A549 (cell line): ENCODE results near the gene ARHGEF4. TPM values are rescaled to one million over a fixed set of nuclear protein-coding genes. Genes with fewer than 3 reads are reported as not detected.
A peak's percentile ranks its signal among the peaks of the same experiment; 100 is the strongest.

Source experiments
- ATAC-seq, 2 experiments: fragments of 200-7000 bp in 1 of 2; fragments of >200 bp in 1 of 2; cut with Nextera tagmentation in 1 of 2; cut with Tn5 transposase in 1 of 2; 3 replicates each; pipeline versions ENCODE4 v1.8.0 to v1.9.1; 2018 to 2020; ENCODE audit warnings: mild to moderate bottlenecking in 1 of 2, moderate library complexity in 1 of 2
- CTCF ChIA-PET: fragments of 300-600 bp; sonication (Branson Sonifier 250); formaldehyde crosslinking; extraction: SDS; loops from one replicate; lab custom pipeline; 2021; ENCODE audit warnings: antibody characterized with exemption, inconsistent platforms; lab: Yijun Ruan, JAX
- POLR2A ChIA-PET: fragments of 350-600 bp; formaldehyde crosslinking; extraction: SDS; loops from one replicate; lab custom pipeline; 2021; ENCODE audit warnings: antibody characterized with exemption, inconsistent platforms; lab: Yijun Ruan, JAX
- DNase-seq, 2 experiments: peaks; one replicate each; pipeline versions ENCODE4 v3.0.0 to v3.0.0-alpha.2; 2011 to 2016; ENCODE audit warnings: low read depth in 1 of 2, low spot score in 1 of 2
- FAIRE-seq: peaks from 2 replicates; lab custom pipeline; 2011; peaks lifted over from hg19 to GRCh38; lab: Jason Lieb, UNC
- H3K27ac ChIP-seq, 2 experiments: fragments of >200 bp; sonication (Bioruptor Twin); formaldehyde crosslinking; 3 replicates each; pipeline ENCODE4 v1.5.1; 2016 to 2017
- H3K4me1 ChIP-seq: fragments of >200 bp; sonication (Bioruptor Twin); formaldehyde crosslinking; 3 replicates; pipeline ENCODE4 v1.6.1; 2016
- H3K4me2 ChIP-seq: fragments of >200 bp; sonication (Bioruptor Twin); formaldehyde crosslinking; 3 replicates; pipeline ENCODE4 v1.6.1; 2016
- H3K4me3 ChIP-seq: fragments of >200 bp; sonication (Bioruptor Twin); formaldehyde crosslinking; 3 replicates; pipeline ENCODE4 v1.5.1; 2016
- H3K9me3 ChIP-seq: fragments of >200 bp; sonication (Bioruptor Twin); formaldehyde crosslinking; 3 replicates; pipeline ENCODE4 v1.6.1; 2016
- BHLHE40 ChIP-seq: IDR thresholded peaks from 2 replicates; pipeline ENCODE4 v1.6.1; 2012; ENCODE audit warnings: low read depth, low read length, inconsistent platforms
- CBX8 ChIP-seq: fragments of 200-600 bp; sonication (generic); IDR thresholded peaks from 2 replicates; pipeline ENCODE4 v1.6.1; 2016
- CHD4 ChIP-seq: fragments of 200-600 bp; sonication (generic); IDR thresholded peaks from 2 replicates; pipeline ENCODE4 v1.6.1; 2016; ENCODE audit warnings: antibody characterized with exemption, mild to moderate bottlenecking, borderline replicate concordance
- E2F6 ChIP-seq: IDR thresholded peaks from 2 replicates; pipeline ENCODE4 v1.6.1; 2012; ENCODE audit warnings: low read depth, borderline replicate concordance
- EHMT2 ChIP-seq: fragments of 200-600 bp; sonication (generic); IDR thresholded peaks from 2 replicates; pipeline ENCODE4 v1.6.1; 2016; ENCODE audit warnings: antibody characterized with exemption, low read depth, mild to moderate bottlenecking, moderate library complexity
- ESRRA ChIP-seq: fragments of 150-350 bp; IDR thresholded peaks from 2 replicates; pipeline ENCODE4 v1.6.1; 2014; ENCODE audit warnings: mild to moderate bottlenecking, low read length, borderline replicate concordance
- FOSB ChIP-seq: fragments of 250-450 bp; sonication (Bioruptor Pico); IDR thresholded peaks from 2 replicates; pipeline ENCODE4 v1.5.0; 2020; ENCODE audit warnings: mild to moderate bottlenecking, moderate library complexity
- HDAC2 ChIP-seq: fragments of 200-600 bp; sonication (generic); IDR thresholded peaks from 2 replicates; pipeline ENCODE4 v1.6.1; 2016
- KDM5A ChIP-seq: fragments of 200-600 bp; sonication (generic); IDR thresholded peaks from 2 replicates; pipeline ENCODE4 v1.6.1; 2016; ENCODE audit warnings: antibody characterized with exemption, mild to moderate bottlenecking
- MAFK ChIP-seq: fragments of 450-650 bp; IDR thresholded peaks from 2 replicates; pipeline ENCODE4 v1.6.1; 2014; ENCODE audit not compliant: partially characterized antibody
- NFE2L2 ChIP-seq: fragments of 150-350 bp; conservative IDR thresholded peaks from 2 replicates; pipeline ENCODE4 v1.6.1; 2014; ENCODE audit warnings: low read length
- PHF8 ChIP-seq: fragments of 200-600 bp; sonication (generic); IDR thresholded peaks from 2 replicates; pipeline ENCODE4 v1.6.1; 2016; ENCODE audit warnings: low read depth, mild to moderate bottlenecking, antibody characterized with exemption, moderate library complexity, borderline replicate concordance
- RARB ChIP-seq: fragments of 250-450 bp; sonication (Bioruptor Pico); IDR thresholded peaks from 2 replicates; pipeline ENCODE4 v1.8.0; 2021; ENCODE audit warnings: mild to moderate bottlenecking, moderate library complexity
- RNF2 ChIP-seq: fragments of 200-600 bp; sonication (generic); IDR thresholded peaks from 2 replicates; pipeline ENCODE4 v1.6.1; 2016; ENCODE audit warnings: low read depth, mild to moderate bottlenecking, antibody characterized with exemption, moderate library complexity, borderline replicate concordance
- SREBF2 ChIP-seq: fragments of 450-650 bp; IDR thresholded peaks from 2 replicates; pipeline ENCODE4 v1.6.1; 2014; ENCODE audit warnings: mild to moderate bottlenecking, moderate library complexity
- USF2 ChIP-seq: fragments of 450-650 bp; IDR thresholded peaks from 2 replicates; pipeline ENCODE4 v1.6.1; 2014; ENCODE audit warnings: antibody characterized with exemption
- WGBS: methylation state at CpG from one replicate; pipeline ENCODE4 v1.1.6; 2017; ENCODE audit errors: missing lambda C conversion rate; 5-methylcytosine and 5-hydroxymethylcytosine counted together
- polyA plus RNA-seq, 4 experiments: library from polyadenylated mRNA; depleted of rRNA in 3 of 4; stranded (reverse); fragments of >200 nt; fragmentation: RNase III in 1 of 4; extraction: RNeasy Plus Mini Kit Qiagen cat#74134 plus additional on column Dnase treatment in 1 of 4; gene quantifications; 2 replicates in 3 of 4; 3 replicates in 1 of 4; pipeline ENCODE4 v1.2.3, GENCODE V29; 2011 to 2017
- TF ChIP-seq, protein P1 (sequence below): IDR thresholded peaks from 2 replicates; pipeline ENCODE4 v1.6.1; 2012
- TF ChIP-seq, protein P2 (sequence below): fragments of 150-350 bp; IDR thresholded peaks from 2 replicates; pipeline ENCODE4 v1.6.1; 2014; ENCODE audit warnings: low read depth, mild to moderate bottlenecking, low read length

Gene ARHGEF4
- polyA plus RNA-seq, 2 of the 4 experiments (the other 2 are of a cell fraction), result 1.00 to 2.1 TPM

- H3K4me3 ChIP-seq, result no peak overlapping the region
- H3K4me2 ChIP-seq, result no peak overlapping the region
- TF ChIP-seq RARB (CRISPR knock-in tag) (no peak), ESRRA (no peak), E2F6 (no peak), KDM5A (no peak), HDAC2 (no peak), BHLHE40 (no peak), NFE2L2 (no peak), EHMT2 (no peak), RNF2 (no peak)
- TF ChIP-seq, protein P1, sequence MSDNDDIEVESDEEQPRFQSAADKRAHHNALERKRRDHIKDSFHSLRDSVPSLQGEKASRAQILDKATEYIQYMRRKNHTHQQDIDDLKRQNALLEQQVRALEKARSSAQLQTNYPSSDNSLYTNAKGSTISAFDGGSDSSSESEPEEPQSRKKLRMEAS, result no peak
- no peak for FAIRE-seq
- no peak overlapping the region; a peak in 1 of 6 replicates for H3K27ac ChIP-seq
- H3K9me3 ChIP-seq, result no peaks in the 10 kb centered on the region
- peaks cover 44% of the 10 kb centered on the region for H3K4me1 ChIP-seq
- CTCF ChIA-PET, result interaction anchor here (1.1 to 3.8 kb wide), 2 partner anchors 11 to 28 kb away, joined by 3 to 21 read pairs; no protein-coding TSS in a partner anchor
- ATAC-seq, result no peak
- 93% methylated on average over 11 of the region's 12 CpGs for WGBS
- POLR2A ChIA-PET, result no interaction called here
- DNase-seq, result no peak
These were observed 10.3 kb upstream of the ARHGEF4 start for GRCh38 chr2:130826419-130826818.

- WGBS, result 70% methylated on average over 7 of the region's 7 CpGs
- CTCF ChIA-PET, result interaction anchor here (1.1 to 3.8 kb wide), 3 partner anchors 11 to 47 kb away, joined by 3 to 21 read pairs (median 14); no protein-coding TSS in a partner anchor
- ATAC-seq, result no peak
- peaks cover 44% of the 10 kb centered on the region for H3K4me1 ChIP-seq
- no peak for TF ChIP-seq HDAC2
- no peak for TF ChIP-seq RNF2
- no peak for TF ChIP-seq SREBF2
- TF ChIP-seq USF2, result no peak
- TF ChIP-seq PHF8, result no peak
- TF ChIP-seq, protein P2, sequence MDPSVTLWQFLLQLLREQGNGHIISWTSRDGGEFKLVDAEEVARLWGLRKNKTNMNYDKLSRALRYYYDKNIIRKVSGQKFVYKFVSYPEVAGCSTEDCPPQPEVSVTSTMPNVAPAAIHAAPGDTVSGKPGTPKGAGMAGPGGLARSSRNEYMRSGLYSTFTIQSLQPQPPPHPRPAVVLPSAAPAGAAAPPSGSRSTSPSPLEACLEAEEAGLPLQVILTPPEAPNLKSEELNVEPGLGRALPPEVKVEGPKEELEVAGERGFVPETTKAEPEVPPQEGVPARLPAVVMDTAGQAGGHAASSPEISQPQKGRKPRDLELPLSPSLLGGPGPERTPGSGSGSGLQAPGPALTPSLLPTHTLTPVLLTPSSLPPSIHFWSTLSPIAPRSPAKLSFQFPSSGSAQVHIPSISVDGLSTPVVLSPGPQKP, result no peak
- no peak for TF ChIP-seq RARB (CRISPR knock-in tag)
- TF ChIP-seq CHD4, result no peak
- TF ChIP-seq E2F6, result no peak
- no peak for TF ChIP-seq CBX8
- no peak for DNase-seq
- peak overlapping the region; percentile 6; the same call in 1 of the 3 replicates for H3K4me2 ChIP-seq
- POLR2A ChIA-PET, result no interaction called here
- peak overlapping the region; percentile 20 to 73; a peak in 4 of 6 replicates for H3K27ac ChIP-seq
- no peaks in the 10 kb centered on the region for H3K9me3 ChIP-seq
- H3K4me3 ChIP-seq, result no peak overlapping the region
- no peak for FAIRE-seq
These were observed 9.8 kb upstream of the ARHGEF4 start for GRCh38 chr2:130826821-130827501.

- CTCF ChIA-PET, result interaction anchor here (1.1 to 3.8 kb wide), 3 partner anchors 10 to 46 kb away, joined by 3 to 21 read pairs (median 14); no protein-coding TSS in a partner anchor
- DNase-seq (no peak), FAIRE-seq (no peak), ATAC-seq (no peak; a peak in 1 of 6 replicates)
- Histone ChIP-seq H3K9me3 (no peaks in the 10 kb centered on the region), H3K4me1 (peaks cover 44% of the 10 kb centered on the region), H3K27ac (peak overlapping the region; percentile 53 to 73; a peak in 5 of 6 replicates), H3K4me2 (peak overlapping the region; percentile 37; the same call in 1 of the 3 replicates), H3K4me3 (no peak overlapping the region)
- WGBS, result 63% methylated on average over 12 of the region's 15 CpGs
- POLR2A ChIA-PET, result no interaction called here
- TF ChIP-seq SREBF2, result no peak
- TF ChIP-seq E2F6, result no peak
- no peak for TF ChIP-seq FOSB (CRISPR knock-in tag)
- peak; percentile 41 for TF ChIP-seq MAFK
These were observed 9.0 kb upstream of the ARHGEF4 start for GRCh38 chr2:130827502-130828251.
